HPDE6-E6E7 (cell line): ENCODE measurements around the gene FILIP1.
A peak's percentile ranks its signal among the peaks of the same experiment; 100 is the strongest.

Experiments used
- DNase-seq: peaks from one replicate; pipeline ENCODE4 v3.0.0; 2011; ENCODE audit warnings: missing footprints; ENCODE audit errors: extremely low spot score

FILIP1 gene, protein sequence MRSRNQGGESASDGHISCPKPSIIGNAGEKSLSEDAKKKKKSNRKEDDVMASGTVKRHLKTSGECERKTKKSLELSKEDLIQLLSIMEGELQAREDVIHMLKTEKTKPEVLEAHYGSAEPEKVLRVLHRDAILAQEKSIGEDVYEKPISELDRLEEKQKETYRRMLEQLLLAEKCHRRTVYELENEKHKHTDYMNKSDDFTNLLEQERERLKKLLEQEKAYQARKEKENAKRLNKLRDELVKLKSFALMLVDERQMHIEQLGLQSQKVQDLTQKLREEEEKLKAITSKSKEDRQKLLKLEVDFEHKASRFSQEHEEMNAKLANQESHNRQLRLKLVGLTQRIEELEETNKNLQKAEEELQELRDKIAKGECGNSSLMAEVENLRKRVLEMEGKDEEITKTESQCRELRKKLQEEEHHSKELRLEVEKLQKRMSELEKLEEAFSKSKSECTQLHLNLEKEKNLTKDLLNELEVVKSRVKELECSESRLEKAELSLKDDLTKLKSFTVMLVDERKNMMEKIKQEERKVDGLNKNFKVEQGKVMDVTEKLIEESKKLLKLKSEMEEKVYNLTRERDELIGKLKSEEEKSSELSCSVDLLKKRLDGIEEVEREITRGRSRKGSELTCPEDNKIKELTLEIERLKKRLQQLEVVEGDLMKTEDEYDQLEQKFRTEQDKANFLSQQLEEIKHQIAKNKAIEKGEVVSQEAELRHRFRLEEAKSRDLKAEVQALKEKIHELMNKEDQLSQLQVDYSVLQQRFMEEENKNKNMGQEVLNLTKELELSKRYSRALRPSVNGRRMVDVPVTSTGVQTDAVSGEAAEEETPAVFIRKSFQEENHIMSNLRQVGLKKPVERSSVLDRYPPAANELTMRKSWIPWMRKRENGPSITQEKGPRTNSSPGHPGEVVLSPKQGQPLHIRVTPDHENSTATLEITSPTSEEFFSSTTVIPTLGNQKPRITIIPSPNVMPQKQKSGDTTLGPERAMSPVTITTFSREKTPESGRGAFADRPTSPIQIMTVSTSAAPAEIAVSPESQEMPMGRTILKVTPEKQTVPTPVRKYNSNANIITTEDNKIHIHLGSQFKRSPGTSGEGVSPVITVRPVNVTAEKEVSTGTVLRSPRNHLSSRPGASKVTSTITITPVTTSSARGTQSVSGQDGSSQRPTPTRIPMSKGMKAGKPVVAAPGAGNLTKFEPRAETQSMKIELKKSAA (N-terminal part only)

GRCh38 chr6:75493400-75494064, at the start of gene FILIP1:
Gene FILIP1, minus strand, starts transcription at chr6:75493800. Its CDS starts 78,828 bp downstream, at chr6:75414972.
- DNase-seq, result no peak

DNA sequence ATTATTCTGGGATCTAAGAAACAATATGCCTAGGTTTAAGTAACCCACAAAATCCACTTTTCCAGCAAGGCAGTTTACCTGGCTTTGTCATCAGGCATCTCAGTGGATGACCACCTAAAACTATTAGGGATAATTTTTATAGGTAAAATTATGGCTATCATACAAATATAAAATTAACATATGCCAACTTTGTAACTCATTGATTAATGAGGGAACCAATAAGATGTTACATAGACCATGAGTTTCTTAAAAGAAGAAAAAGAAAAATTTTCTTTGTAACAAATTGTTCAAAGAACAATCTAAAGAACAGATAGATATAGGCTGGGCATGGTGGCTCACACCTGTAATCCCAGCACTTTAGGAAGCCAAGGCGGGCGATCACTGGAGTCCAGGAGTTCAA, 49.7 kb upstream of the FILIP1 start:
- no peak for DNase-seq

DNA sequence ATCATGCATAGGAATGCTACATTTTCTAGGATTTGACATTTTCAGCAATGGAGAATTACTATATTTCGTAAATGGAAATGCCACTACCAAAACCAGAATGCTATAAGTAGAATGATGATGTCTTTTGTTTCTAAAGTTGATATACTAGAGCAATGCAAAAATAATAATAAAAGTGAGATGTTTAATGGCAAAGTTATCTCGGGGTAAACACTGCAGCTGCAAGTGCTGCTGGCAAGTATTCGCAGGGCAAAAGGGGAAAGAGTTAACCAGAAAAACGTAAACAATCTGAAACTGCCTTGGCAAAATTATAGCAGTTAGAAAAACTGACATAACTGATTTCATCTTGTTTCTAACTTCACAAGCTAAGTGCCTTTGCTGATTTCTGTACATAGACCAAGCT, 45.5 kb upstream of the FILIP1 start:
- no peak for DNase-seq

GRCh38 chr6:75532521-75532920, 38.9 kb upstream of the FILIP1 start:
- no peak for DNase-seq

DNA sequence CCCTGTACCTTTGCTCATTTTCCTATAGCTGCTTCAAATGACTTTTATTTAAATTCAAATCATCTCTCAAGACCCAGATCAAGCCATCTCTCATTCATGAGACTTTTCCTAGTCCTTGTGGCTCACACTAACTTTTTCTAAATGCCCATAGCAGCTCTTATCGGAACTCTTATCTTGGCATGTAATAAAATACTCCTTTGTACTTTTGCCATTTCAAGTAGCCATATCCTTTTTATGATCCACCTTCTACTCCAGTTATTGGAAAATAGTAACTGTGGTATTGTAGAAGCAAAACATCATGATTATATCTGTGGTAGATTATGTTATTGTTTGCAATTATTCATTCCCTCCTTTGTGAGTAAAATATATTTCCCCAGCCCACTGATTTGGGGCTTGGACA, 37.6 kb upstream of the FILIP1 start:
- no peak for DNase-seq

DNA sequence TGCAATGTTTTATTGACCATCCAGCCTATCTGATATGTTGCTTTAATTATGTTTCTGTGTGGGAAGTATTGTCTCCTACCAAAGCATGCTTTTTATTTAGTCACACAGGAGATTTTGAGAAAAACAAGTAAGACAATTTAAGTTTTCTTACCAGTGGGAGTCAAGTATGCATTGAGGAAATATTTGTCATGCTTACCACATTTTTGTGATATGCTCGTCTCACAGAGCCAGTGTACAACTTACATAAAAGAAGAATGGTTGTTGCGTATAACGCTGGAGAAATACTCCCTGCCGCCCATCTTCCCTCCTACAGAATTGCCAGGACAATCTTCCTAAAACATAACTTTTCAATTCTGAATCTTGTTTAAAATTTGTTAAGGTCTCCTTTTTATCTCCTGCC, 37.1 kb upstream of the FILIP1 start:
- DNase-seq, result no peak

DNA sequence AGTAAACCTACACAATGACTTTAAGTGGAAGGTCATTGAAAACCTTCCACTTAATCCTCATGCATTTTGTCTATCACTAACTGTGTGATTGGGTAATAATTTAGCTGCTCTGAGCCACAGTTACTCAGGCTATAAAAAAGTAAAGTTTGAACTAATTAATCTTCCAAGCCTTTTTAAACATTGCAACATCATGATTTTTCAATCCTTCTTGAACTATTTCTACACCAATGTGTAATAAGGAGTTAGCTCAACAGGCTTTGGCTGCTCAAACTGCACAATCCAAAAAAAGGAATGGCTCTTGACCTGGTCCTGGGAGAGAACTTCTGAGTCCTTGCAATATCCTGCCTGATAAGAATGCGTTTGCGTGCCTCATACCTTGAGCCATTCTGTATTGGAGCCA, 34.8 kb upstream of the FILIP1 start:
- no peak for DNase-seq

GRCh38 chr6:75526502-75527127, 33.0 kb upstream of the FILIP1 start:
- peak; percentile 20 for DNase-seq

GRCh38 chr6:75525682-75526081, 32.1 kb upstream of the FILIP1 start:
- no peak for DNase-seq

- DNase-seq, result peak; percentile 29
Observed at GRCh38 chr6:75524322-75524972, 30.8 kb upstream of the FILIP1 start.

DNA sequence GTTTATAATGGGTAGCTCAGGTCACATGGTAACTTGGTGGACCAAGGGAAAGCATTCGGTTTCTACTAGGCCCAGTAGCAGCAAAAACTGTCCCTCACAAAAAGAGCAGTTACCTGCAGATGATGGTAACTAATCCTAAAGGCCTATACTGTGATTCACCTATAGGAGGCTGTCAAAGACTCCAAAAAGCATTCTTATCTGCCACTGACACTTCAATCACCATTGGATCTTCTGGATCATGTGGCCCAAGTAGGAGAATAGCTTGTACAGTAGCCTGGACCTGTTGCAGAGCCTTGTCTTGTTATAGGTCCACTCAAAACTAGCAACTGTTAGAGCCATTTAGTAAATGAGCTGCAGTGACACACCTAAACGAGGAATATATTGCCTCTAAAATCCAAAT, 23.2 kb upstream of the FILIP1 start:
- DNase-seq, result no peak

DNA sequence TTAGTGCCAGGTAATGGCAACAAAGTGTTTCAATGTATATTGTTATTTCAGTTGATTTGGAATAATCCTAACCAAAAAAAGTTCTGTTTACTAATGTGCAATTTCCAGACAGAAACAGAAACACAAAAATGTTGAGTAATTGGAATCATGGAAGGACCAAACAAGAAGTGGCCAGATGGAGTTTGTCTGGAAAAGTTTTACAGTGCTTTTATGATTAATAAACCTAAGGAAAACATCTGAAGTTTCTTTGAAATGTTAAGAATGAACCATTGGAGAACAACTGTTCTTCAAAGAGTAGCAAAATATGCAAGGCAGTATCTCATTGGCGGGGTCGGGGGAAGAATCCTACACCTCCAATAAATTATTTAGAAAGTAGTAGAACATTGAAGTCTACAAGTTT, 19.0 kb upstream of the FILIP1 start:
- DNase-seq, result no peak

DNA sequence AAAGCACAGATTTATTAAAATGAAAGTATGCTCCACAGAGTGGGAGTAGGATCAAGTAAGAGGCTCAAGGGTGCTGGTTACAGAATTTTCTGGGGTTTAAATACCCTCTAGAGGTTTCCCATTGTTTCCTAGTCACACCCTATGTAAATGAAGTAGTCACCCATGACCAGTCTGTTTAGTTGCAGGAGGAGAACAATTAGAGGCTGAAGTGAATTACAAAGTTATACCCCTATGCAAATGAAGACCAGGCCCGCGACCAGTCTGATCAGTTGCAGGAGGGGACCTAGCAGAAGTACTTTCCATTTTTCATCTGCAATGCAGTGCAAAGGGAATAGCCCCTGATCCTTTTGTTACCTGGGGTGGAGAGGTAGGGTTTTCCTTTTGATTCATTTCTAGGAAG, 11.8 kb upstream of the FILIP1 start:
- peak; percentile 14 for DNase-seq

- DNase-seq, result no peak
Observed at GRCh38 chr6:75504465-75505222, 11.0 kb upstream of the FILIP1 start.

DNA sequence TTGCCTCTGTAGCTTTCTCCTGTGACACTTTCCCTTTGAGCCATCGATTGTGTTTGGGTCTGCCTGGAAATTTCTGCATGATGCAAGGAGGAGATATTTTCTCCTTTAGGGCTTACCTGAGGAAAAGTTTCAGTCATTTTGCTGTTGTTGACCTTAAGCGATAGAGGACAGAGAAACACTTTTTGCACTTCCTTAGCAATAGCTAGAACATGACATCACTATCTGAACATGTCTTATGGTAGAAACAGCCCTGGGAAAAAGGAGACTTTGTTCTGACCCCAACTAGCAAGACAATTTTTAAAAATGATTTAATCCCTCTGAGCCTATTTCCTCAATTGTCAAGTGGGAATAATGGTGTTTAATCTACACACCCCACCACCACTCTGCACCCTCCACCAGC, 9.7 kb upstream of the FILIP1 start:
- no peak for DNase-seq

- no peak for DNase-seq
Observed at GRCh38 chr6:75502884-75503283, 9.3 kb upstream of the FILIP1 start.

DNA sequence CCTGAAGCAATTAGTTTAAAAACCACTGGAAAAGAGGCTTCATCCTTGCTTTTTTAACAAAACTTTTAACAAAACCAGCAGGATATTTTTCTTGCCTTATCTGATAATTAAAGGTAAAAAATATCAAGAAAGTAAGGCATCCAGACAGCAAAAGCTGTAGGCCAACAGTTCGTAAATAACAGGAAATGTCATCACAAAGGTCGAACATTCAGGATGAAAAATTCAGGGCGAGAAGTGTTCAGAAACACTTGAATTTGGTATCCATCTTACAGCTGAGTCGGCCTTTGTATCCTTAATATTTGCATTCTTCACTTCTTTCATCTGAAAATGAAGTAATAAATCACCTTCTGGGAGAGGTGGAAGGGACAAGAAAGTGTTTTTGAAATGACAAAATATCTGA, 8.2 kb upstream of the FILIP1 start:
- no peak for DNase-seq

GRCh38 chr6:75499640-75500039, 6.0 kb upstream of the FILIP1 start:
- no peak for DNase-seq

DNA sequence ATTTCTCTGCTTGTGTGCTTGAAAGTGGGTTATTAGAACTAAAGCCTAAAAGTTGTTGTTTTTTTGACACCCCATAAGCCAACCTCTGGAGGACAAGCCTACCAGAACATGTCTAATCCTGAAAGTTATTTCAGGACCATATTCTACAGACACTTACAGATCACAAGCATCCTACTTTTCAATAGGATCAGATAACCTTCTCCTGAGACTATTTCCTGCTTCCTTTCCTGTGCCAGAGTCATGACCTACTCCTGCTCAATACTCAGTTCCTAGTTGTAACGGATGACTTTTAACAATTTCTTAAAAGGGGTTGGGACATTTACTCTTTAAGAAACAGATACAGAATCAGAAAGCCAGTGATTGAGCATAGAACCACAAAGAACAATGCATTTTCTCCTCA, 5.3 kb upstream of the FILIP1 start:
- DNase-seq, result no peak

DNA sequence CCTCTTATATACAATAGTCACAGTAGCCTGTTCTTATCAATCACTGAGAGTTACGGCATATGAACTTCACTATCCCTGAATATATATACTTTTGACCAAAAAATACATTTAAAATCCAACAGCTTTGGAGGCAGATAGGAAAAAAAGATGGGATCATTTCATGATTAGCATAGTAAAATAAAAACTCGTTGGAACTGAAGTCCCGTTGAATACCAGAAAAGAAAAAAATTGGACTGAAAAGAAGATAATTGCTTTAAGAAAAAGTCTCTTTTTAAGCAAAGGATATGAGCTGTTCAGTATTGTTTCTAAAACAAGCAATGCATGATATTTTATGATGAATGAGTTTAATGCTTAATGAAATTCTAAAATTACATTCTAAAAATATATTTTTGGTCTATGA, 4.4 kb upstream of the FILIP1 start:
- DNase-seq, result no peak
